HG03064 (cell line): ENCODE measurements around the gene PERM1.
"Not testable (repeated sequence)": the region's sequence is repeated elsewhere in the genome, so short reads cannot be mapped to it uniquely, and the experiment has no call there.

Source experiments
- ATAC-seq: cut with Tn5 transposase; IDR thresholded peaks from one replicate; pipeline ENCODE4 v1.9.1; 2021; ENCODE audit warnings: low read depth; ENCODE audit not compliant: unreplicated experiment

The PERM1 gene

DNA sequence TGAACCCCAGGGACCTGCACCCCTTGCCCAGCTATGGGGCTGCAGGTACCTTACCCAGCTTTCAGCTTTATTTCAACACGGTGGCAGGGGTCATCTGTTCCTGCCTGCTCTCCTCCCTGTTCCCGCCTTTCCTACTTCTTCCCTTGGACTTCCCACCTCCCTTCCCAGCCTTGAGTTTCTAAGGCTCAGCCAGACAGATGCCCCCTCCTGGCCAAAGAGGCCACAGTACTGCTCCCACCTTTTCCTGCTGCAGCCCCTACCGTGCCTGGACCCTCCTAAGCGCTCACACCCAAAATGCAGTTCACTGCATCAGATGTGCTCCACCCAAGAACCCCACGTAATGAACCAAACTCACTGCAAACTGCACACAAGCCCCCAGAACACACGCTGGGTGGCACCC lies 30.5 kb downstream of the PERM1 start:
- ATAC-seq = no peak

DNA sequence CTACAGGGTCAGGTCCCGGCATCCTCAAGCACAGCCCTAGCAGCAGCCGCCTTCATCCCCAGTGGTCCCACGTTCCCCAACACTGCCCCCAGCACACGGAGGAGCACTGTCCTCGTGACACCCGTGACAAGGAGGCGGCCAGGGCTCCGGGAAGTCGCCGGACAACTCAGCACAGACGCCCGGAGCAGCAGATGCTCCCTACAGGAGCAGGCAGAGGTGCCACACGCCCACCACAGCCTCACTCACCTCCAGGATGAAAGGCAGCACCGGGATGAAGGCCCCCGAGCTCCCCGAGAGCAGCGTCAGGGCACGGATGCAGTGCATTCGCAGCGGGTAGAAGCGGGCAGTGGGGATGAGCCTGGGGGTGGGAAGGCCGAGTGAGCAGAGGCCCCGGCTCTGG lies 31.0 kb downstream of the PERM1 start:
- no peak for ATAC-seq

DNA sequence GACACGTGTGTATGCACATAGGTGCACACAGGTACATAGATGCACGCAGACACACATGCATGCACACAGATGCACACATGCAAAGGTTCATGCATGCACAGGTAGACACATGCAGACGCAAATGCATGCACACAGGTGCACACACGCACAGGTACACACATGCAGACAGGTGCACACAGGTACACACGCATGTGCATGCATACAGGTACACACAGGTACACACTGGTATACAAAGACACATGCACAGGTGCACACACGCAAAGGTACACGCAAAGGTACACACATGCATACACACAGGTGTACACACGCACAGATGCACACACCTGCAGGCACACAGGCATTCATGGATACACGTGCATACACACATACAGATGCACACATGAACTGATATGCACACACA lies 31.6 kb downstream of the PERM1 start:
- no peak for ATAC-seq

DNA sequence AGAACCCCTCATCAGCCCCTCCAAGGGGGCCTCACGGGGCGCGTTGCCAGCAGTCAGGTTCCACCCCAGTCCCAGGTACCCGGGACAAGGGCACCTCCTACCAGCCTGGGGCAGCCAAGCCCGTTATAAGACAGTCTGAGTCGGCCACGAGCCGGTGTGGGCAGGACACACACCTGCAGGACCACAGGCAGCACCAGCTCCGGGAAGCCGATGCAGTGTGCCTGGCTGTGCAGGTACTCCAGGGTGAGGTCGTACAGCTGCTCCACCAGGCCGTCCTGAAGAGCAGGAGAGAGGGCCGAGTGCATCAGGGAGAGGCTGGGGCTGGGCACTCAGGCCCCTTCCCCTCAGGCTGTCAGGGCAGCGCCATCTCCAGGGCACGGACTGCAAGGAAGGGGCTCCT lies 33.9 kb downstream of the PERM1 start:
- ATAC-seq = no peak

DNA sequence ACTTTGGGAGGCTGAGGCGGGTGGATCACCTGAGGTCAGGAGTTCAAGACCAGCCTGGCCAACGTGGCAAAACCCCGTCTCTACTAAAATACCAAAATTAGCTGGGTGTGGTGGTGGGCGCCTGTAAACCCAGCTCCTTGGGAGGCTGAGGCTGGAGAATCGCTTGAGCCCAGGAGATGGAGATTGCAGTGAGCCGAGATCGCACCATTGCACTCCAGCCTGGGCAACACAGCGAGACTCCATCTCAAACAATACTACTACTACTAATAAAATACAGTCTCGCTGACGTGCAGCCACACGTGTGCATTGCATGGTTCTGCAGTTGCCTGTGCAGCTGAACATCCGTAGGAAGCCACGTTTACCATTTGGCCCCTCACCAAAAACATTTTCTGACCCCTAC lies 35.1 kb downstream of the PERM1 start:
- ATAC-seq = not testable (repeated sequence)

DNA sequence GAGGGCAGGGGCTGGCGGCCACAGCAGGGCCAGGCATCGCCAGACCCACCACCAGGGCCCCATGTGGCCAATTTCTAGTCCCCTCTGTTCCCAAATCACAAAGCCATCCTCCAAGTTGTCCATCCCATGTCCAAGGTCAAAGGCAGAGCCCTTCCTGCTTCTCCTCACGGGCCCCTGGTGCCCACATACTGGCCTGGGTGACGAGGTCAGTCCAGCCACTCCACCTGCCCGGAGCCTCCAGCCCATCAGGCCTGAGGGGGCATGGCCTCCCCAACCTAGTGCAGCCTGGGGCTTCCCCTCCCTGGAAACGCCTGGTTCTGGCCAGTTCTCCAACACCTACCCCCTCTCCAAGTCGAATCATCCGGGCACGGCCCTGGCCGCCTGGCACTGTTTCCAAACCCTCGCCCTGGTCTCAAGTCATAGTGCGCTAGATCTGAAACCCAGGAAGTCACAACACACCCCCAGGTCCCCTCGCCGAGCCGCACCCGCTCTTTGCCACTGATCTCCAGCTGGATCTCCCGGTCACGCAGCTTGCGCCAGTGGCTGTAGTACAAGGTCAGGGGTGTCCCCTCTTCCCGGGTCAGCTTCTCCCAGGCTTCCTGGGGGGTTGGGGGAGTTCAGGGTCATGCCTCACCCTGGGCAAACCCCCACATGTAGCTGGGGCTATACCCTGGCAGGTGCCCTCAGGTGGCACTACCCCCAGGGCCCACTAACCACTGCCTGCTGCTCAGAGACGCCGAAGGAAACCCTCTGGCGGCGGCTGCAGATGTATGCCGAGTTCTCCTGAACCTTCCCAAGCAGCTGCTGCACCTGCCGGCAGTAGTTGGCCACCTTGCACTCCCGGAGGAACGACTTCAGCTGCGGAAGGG lies 36.0 kb downstream of the PERM1 start:
- ATAC-seq = no peak

DNA sequence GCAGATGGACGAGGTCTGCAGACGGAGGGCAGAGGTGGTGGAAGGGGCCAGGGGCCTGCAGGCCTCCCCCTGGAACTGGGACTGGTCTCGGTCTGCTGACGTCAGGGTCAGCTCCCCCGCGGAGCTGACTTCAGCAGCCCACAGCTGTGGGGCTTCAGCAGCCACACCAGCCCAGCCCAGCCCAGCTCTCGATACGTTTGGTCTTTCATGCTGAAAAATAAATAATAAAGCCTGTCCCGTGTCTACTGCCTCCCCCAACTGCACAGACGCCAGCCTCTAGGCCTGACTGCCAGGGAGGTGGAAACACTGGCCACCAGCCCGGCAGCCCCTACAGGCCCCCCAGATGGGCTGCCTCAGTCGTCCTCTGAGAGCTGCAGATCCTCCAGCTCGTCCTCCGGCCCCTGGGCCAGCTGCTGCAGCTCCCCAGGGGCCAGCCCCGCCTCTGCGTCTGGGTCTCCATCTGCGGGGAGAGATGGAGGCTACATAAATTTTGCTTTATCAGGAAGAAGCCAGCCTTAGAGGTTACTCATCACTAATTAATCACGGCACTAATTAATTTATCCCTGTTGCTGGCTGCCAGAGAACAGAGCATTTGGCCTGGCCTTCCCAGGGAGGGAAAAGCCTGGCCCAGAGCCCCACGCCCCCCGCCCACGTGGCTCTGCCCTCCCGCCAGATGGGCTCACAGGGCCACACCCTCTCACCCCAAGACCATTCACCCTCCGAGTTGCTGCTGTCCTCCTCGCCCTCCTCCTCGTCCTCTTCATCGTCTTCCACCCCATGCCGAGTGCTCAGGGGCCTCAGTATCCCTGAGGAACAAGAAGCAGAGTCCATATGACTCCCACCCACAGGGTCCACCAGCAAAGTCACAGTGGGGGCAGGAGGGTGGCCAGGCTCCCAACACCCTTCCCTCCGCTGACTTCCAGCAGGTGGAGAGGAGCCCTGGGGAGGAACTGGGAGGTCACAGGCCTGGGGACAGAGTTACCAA lies 37.3 kb downstream of the PERM1 start:
- no peak for ATAC-seq

DNA sequence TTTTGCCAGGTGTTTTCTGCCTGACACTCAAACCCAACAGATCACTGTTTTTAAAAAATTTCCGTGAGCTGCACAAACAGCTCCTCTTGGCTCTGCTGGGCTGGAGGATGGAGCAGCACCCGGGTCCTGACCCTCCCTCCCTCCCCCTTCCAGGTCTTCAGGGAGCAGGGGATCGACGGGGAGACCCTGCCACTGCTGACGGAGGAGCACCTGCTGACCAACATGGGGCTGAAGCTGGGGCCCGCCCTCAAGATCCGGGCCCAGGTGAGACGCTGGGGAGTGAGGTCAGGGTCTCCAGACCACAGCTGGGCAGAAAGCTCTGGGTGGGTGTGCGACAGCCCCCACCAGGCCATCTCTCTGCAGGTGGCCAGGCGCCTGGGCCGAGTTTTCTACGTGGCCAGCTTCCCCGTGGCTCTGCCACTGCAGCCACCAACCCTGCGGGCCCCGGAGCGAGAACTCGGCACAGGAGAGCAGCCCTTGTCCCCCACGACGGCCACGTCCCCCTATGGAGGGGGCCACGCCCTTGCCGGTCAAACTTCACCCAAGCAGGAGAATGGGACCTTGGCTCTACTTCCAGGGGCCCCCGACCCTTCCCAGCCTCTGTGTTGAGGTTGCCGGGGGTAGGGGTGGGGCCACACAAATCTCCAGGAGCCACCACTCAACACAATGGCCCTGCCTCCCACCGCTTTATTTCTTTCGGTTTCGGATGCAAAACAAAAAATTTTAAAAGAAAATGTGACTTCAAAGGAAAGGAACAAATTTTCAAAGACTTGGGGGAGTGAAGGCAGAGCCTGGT lies 38.1 kb downstream of the PERM1 start:
- ATAC-seq = no peak

DNA sequence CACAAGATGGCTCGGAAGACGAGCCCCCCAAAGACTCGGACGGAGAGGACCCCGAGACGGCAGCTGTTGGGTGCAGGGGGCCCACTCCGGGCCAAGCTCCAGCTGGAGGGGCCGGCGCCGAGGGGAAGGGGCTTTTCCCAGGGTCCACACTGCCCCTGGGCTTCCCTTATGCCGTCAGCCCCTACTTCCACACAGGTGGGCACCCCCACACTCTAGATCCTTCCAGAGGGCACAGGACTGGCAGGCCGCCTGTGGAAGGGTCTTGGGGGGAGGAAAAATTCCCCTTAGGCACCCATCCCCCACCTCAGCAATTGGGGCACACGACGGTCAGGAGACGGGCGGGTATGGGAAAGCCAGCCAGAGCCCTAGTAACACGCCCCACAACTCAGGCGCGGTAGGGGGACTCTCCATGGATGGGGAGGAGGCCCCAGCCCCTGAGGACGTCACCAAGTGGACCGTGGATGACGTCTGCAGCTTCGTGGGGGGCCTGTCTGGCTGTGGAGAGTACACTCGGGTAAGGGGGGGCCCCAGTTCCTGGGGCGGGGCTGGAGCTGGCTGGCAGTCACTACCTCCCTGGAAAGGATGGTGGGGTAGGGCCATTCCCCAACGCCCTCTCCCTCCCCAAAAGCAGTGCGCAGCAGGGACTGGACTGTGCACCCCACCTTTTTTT lies 38.9 kb downstream of the PERM1 start:
- no peak for ATAC-seq

DNA sequence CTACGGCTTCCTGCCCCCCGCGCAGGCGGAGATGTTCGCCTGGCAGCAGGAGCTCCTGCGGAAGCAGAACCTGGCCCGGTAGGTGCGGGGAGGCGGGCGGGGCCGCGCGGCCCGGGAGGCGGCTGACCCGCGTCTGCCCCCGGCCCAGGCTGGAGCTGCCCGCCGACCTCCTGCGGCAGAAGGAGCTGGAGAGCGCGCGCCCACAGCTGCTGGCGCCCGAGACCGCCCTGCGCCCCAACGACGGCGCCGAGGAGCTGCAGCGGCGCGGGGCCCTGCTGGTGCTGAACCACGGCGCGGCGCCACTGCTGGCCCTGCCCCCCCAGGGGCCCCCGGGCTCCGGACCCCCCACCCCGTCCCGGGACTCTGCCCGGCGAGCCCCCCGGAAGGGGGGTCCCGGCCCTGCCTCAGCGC lies 39.5 kb downstream of the PERM1 start:
- ATAC-seq = no peak

DNA sequence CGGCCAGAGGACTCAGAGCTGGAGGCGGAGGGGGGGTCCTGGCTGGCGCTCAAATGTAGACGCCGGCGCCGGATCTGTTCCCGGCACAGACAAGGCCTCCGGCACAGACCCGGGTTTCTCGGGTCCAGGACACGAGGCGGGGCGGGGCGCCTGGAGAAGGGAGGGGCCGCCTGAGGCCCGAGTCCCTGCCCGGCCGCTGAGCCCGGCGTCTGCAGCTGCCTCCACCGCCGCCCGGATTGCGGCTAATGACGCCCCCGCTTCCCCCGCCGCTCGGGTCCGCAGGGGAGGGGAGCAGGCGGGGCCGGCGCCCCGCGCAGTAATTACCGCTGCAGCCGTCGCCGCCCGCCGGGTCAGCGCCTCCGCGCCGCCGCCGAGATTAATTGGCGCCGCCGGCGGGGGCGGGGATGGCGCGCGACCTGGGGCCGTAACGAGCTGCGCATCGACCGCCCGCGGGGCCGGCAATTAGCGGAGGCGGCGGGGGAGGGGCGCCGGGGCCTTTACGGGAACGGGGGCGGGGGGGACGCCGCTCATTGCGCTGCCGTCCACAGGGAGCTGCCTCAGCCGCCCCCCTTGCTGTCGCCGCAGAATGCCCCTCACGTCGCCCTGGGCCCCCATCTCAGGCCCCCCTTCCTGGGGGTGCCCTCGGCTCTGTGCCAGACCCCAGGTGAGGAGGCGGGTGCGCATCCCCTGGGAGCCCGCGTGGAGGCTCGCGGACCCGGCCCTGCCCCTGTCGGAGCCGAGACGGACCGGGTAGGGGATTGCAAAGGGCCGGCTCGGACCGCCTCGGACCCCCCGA lies 40.1 kb downstream of the PERM1 start:
- no peak for ATAC-seq

DNA sequence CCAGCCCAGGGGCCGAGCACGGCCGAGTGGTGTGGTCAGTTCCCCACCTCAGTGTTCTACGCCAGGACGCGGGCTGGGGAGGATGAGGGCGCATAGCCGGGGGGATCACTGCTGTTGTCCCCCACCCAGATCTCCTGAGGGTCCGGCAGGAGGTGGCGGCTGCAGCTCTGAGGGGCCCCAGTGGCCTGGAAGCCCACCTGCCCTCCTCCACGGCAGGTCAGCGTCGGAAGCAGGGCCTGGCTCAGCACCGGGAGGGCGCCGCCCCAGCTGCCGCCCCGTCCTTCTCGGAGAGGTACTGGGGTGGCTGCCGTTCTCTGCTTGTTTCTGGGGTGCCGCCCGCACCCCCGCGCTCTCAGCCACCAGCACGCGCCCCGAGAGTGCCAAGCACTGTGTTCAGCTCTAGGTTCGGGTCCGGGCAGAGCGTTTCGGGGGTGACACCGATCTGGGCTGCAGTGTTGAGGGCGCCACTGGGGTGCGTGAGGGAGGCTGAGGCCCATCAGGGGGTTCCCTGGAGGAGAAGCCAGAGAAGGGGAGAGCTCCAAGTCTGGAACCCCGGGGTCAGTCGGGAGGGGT lies 40.8 kb downstream of the PERM1 start:
- ATAC-seq = no peak

DNA sequence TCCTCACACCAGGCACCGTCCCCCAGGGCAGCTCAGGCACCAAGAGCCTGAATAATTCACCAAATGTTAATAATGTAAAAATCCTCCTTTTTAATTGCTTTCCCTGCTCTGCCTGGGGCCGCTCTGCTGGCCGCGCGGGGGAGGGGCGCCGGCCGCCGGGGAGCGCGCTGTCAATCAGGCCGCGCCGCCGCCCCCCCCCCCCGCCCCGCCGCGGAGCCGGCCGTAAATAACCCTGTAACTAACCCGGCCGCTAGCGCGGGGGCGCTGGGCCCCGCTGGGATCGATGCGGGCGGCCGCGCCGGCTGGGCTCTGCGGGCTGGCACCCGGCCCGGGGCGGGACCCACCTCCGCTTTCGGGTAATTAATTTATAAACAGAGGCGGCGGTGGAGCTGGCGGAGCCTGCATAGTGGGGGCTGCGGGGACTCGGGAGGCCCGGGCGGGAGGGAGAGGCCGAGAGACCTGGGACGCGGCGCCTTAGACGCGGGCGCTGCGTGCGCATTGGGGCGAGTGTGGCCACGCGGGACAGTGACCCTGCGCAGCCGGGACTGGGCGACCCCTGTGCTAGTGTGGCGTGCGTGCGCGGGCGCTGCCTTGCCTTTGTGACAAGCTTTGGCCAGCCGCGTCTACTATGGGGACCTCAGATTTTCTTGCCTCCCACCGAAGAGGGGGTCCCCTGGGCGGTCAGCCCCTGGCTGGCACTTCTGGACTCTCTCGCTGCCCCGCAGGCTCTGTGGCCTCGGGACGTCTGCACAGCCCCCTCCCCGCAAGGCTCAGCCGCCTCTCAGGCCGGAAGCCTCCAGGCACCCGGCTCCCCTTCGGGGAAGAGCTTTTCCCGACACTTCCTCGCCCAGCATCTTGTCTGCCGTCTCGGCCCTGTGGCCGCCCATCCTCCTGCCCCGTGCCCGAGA lies 41.5 kb downstream of the PERM1 start:
- ATAC-seq = no peak

DNA sequence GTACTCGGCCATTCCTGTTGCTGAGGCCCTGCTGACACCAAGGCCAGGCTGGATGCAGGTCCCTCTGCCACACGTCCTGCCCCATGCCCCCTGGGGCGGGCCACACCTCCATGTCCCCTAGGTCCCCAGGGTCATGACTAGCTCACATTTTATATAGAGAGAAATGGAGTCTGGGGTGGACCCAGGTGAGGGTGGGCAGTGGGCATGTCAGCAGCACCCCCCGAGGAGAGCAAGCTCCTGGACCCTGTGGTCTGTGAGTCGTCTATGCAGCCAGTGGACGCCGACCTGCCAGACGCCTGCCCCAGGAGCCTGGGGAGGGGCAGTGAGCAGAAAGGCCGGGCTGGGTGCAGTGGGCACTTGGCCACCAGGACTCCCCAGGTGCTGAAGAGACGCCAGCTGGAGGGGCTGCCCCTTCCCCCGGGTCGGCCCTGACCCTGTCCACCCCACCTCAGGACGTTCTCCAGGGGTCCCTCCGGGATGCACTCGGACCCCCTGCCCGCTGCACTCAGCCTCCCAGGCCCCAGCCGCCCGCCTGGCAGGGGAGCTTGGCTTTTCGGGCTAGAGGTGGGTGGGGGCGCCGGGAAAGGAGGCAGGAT lies 42.3 kb downstream of the PERM1 start:
- ATAC-seq = no peak

DNA sequence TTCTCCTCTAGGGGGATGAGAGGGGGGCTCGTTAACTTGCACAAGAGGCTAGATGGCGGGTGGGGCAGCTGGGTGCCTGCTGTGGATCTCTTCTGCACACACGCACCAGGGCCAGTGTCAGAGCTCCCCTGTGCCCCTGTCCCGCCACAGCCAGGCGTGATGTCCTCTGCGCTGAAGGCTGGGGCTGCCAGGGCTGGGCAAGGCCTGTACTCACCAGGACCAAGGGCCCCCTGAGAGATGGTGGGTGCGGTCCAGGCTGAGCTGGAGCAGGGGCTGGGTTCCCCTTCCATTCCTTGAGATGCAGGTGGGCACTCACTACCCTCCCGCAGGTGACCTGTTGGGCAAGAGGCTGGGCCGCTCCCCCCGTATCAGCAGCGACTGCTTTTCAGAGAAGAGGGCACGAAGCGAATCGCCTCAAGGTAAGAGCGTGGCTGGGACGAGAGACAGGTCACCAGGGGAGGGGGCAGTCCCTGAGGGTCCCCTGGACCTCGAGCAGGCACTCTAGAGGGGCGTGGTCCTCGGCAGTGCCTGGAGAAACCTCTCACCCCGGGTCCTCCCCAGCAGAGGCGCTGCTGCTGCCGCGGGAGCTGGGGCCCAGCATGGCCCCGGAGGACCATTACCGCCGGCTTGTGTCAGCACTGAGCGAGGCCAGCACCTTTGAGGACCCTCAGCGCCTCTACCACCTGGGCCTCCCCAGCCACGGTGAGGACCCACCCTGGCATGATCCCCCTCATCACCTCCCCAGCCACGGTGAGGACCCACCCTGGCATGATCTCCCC lies 43.0 kb downstream of the PERM1 start:
- no peak for ATAC-seq

DNA sequence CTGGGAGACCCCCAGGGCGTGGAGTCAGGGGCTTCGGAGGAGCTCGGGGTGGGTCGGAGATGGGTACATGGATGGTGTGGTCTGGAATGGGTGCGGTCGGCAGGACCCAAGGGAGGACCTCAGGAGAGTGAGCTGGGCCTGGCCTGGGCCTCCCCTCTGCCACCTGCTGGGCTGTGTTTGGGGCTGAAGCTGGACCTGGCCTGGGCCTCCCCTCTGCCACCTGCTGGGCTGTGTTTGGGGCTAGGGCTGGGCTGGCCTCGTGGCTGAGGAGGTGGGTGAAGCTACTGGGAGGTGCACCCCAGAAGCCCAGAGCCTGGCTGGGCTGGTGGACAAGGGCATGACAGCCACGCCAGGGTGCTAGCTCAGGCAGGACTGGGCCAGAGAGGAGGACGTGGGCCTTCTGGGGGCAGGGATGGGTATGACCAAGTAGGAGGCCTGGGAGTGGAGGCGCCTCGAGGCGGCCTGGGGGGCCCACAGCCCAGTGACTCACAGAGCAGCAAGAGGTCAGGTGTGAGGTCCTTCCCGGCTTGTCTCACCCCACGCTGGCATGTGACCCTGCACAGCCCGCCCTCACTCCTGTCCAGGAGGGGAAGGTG lies 43.7 kb downstream of the PERM1 start:
- no peak for ATAC-seq
